Esophagus muscularis mucosa (tissue), 4 donors: ENCODE measurements around the gene GALNT2.

Experiments used
- EP300 ChIP-seq: sonication (generic); formaldehyde crosslinking; IDR thresholded peaks from one replicate; pipeline ENCODE4 v1.6.1; 2017; ENCODE audit warnings: antibody characterized with exemption
- POLR2A ChIP-seq: fragments of 450-650 bp; IDR thresholded peaks from one replicate; pipeline ENCODE4 v1.6.1; 2017; ENCODE audit warnings: antibody characterized with exemption, moderate library complexity, mild to moderate bottlenecking, low read depth
- POLR2AphosphoS5 ChIP-seq, 2 donors: sonication (generic); formaldehyde crosslinking; IDR thresholded peaks; one replicate each; pipeline ENCODE4 v1.6.1; 2017; ENCODE audit warnings: antibody characterized with exemption in 2 of 2
- TF ChIP-seq, protein P1 (sequence below), 3 experiments: fragments of 200-600 bp in 2 of 3; fragments of 450-650 bp in 1 of 3; sonication (generic) in 2 of 3; IDR thresholded peaks; one replicate each; pipeline ENCODE4 v1.5.1; 2017 to 2019; ENCODE audit warnings: antibody characterized with exemption in 3 of 3, mild to moderate bottlenecking in 2 of 3, moderate library complexity in 1 of 3

DNA sequence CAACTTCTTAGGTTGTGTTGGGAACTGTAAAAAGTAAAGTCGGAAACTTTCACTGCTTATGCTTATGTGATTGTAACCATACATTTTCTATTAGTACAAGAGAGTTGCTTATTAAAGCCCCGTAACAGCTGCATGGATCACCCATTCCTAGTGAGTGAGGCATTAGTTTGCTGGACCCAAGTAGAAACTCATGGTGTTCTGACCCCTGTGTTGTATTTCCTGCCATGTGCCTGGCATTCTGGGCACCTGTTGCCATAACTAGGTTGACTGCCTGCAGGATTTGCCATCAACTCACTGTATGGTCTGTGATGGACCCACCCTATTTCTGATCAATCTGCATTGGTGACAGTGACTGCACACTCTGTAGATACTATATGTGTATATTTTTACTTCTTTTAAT is 186.1 kb downstream of the GALNT2 start:
- TF ChIP-seq EP300 (no peak), POLR2A (no peak), POLR2AphosphoS5 (IDR thresholded peaks at IDR 0.05) (no peak)
- TF ChIP-seq, protein P1, sequence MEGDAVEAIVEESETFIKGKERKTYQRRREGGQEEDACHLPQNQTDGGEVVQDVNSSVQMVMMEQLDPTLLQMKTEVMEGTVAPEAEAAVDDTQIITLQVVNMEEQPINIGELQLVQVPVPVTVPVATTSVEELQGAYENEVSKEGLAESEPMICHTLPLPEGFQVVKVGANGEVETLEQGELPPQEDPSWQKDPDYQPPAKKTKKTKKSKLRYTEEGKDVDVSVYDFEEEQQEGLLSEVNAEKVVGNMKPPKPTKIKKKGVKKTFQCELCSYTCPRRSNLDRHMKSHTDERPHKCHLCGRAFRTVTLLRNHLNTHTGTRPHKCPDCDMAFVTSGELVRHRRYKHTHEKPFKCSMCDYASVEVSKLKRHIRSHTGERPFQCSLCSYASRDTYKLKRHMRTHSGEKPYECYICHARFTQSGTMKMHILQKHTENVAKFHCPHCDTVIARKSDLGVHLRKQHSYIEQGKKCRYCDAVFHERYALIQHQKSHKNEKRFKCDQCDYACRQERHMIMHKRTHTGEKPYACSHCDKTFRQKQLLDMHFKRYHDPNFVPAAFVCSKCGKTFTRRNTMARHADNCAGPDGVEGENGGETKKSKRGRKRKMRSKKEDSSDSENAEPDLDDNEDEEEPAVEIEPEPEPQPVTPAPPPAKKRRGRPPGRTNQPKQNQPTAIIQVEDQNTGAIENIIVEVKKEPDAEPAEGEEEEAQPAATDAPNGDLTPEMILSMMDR (IDR thresholded peaks at IDR 0.05): no peak
